Measurements from ENCODE around the gene EEF1E1.

DNA sequence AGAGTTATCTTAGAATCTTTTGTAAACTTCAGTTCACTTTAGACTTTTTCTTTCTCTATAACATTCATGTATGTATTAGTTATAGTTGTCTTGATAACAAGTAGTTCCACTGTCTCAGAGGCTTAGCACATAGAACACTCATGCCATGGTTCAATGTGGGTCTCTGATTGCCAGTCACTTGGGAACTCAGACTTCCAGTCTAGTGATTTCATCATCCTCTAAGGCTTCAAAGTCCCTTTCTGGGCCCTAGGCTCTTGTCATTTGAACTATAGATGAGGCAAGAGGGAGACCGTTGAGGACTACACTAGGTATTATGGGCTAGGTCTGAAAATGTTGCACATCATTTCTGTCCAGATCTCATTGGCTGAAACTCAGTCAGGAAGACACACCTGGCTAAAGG is 8.4 kb upstream of the EEF1E1 start:
- TF ChIP-seq, protein P1, sequence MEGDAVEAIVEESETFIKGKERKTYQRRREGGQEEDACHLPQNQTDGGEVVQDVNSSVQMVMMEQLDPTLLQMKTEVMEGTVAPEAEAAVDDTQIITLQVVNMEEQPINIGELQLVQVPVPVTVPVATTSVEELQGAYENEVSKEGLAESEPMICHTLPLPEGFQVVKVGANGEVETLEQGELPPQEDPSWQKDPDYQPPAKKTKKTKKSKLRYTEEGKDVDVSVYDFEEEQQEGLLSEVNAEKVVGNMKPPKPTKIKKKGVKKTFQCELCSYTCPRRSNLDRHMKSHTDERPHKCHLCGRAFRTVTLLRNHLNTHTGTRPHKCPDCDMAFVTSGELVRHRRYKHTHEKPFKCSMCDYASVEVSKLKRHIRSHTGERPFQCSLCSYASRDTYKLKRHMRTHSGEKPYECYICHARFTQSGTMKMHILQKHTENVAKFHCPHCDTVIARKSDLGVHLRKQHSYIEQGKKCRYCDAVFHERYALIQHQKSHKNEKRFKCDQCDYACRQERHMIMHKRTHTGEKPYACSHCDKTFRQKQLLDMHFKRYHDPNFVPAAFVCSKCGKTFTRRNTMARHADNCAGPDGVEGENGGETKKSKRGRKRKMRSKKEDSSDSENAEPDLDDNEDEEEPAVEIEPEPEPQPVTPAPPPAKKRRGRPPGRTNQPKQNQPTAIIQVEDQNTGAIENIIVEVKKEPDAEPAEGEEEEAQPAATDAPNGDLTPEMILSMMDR (IDR thresholded peaks at IDR 0.05; ENCODE audit: low read depth, low read length): no peak
- no peak for TF ChIP-seq EZH2phosphoT487 (IDR thresholded peaks at IDR 0.05; ENCODE audit: low read depth)
